HG02884 (cell line): Measurements from ENCODE around the gene FADD.
"Not testable (repeated sequence)": the region's sequence is repeated elsewhere in the genome, so short reads cannot be mapped to it uniquely, and the experiment has no call there.

Experiments used
- ATAC-seq: cut with Tn5 transposase; IDR thresholded peaks from one replicate; pipeline ENCODE4 v1.9.1; 2021; ENCODE audit warnings: mild to moderate bottlenecking, moderate library complexity; ENCODE audit not compliant: unreplicated experiment

FADD gene

GRCh38 chr11:70180906-70181305 lies 22.2 kb upstream of the FADD start:
- no peak for ATAC-seq

GRCh38 chr11:70182266-70182665 lies 20.8 kb upstream of the FADD start:
- ATAC-seq: no peak

GRCh38 chr11:70183032-70183431 lies 20.1 kb upstream of the FADD start:
- ATAC-seq: no peak

GRCh38 chr11:70183483-70184176 lies 19.5 kb upstream of the FADD start:
- ATAC-seq: no peak

GRCh38 chr11:70184396-70184795 lies 18.7 kb upstream of the FADD start:
- ATAC-seq: no peak

GRCh38 chr11:70185348-70186055 lies 17.6 kb upstream of the FADD start:
- ATAC-seq: no peak

- ATAC-seq: no peak
Measured at GRCh38 chr11:70186420-70186819, 16.7 kb upstream of the FADD start.

GRCh38 chr11:70186936-70187335 lies 16.2 kb upstream of the FADD start:
- ATAC-seq: no peak

- no peak for ATAC-seq
Measured at GRCh38 chr11:70187771-70188170, 15.3 kb upstream of the FADD start.

- ATAC-seq: no peak
Measured at GRCh38 chr11:70189622-70190021, 13.5 kb upstream of the FADD start.

GRCh38 chr11:70191495-70192140 lies 11.5 kb upstream of the FADD start:
- ATAC-seq: no peak

- no peak for ATAC-seq
Measured at GRCh38 chr11:70192666-70193410, 10.3 kb upstream of the FADD start.

GRCh38 chr11:70193411-70194292 lies 9.4 kb upstream of the FADD start:
- no peak for ATAC-seq

GRCh38 chr11:70194792-70195791 lies 8.0 kb upstream of the FADD start:
- ATAC-seq: no peak

- no peak for ATAC-seq
Measured at GRCh38 chr11:70200212-70200844, 2.8 kb upstream of the FADD start.

GRCh38 chr11:70201047-70201446 lies 2.0 kb upstream of the FADD start:
- not testable (repeated sequence) for ATAC-seq

- no peak for ATAC-seq
Measured at GRCh38 chr11:70201882-70202861, 924 bp upstream of the FADD start.
